Measurements from ENCODE around the gene SHC2.

The SHC2 gene

GRCh38 chr19:370641-371330 lies 90.0 kb downstream of the SHC2 start:
- no peak for DNase-seq

DNA sequence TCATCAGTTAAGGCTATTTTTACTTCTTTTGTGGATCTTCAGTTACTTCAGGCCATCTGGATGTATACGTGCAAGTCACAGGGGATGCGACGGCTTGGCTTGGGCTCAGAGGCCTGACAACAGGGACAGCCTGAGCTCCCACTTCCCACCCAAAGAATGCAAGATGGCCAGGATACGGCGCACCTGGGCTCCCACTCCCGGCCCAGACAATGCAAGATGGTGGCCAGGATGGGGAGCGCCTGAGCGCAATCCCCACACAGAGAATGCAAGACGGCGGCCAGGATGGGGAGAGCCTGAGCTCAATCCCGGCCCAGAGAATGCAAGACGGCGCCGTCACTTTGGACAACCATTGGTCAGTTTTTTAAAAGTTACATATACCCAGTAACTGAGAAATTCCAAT lies 91.0 kb downstream of the SHC2 start:
- DNase-seq = no peak

- no peak for DNase-seq
Measured at GRCh38 chr19:369256-369655, 91.6 kb downstream of the SHC2 start.

GRCh38 chr19:368630-369024 lies 92.2 kb downstream of the SHC2 start:
- no peak for DNase-seq

DNA sequence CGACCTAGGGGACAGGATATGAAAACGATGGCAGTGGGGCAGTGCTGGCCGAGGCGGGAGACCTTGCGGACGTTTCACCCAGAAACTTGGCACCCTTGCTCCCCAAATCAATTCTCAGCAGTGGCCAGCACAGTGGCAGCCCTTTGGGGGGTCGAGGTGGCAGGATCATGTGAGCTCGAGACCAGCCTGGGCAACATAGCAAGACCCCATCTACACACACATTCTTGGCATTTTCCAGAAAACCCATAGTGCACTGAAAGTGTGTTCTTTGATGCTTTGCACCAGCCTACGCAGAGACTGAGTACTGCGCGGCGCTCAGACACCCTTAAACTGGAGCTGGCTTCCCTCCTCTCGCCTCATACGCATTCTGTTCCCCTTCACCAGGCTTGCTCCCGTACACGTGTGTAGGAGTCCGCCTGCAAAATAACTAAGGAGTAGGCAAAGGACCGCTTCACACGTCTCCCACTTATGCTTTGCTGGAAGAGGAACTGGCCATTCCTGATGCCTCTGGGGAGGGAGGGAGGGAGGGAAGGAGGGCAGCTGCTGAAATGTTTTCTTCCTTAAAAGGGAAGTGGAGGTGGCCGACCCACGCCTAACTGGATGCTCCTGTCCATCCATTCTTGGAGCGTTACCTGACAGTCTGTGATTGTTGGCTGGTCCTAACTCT lies 92.7 kb downstream of the SHC2 start:
- no peak for DNase-seq

GRCh38 chr19:367561-367960 lies 93.3 kb downstream of the SHC2 start:
- DNase-seq = no peak

GRCh38 chr19:366951-367350 lies 93.9 kb downstream of the SHC2 start:
- DNase-seq = no peak
